Urinary bladder (tissue), 4 donors: ENCODE results near the gene PRDM2. TPM values are rescaled to one million over a fixed set of nuclear protein-coding genes. Genes with fewer than 3 reads are reported as not detected.

Experiments used
- DNase-seq: peaks from one replicate; pipeline ENCODE4 v3.0.0-alpha.2; 2015; ENCODE audit errors: extremely low spot score
- H3K27ac ChIP-seq: one replicate; pipeline ENCODE4 v1.5.1; 2013; ENCODE audit warnings: low read depth, mild to moderate bottlenecking, moderate library complexity
- H3K36me3 ChIP-seq: one replicate; pipeline ENCODE4 v1.6.1; 2013; ENCODE audit warnings: mild to moderate bottlenecking, moderate library complexity; ENCODE audit not compliant: insufficient read depth
- H3K4me1 ChIP-seq: one replicate; pipeline ENCODE4 v1.6.1; 2013; ENCODE audit warnings: mild to moderate bottlenecking, moderate library complexity; ENCODE audit not compliant: insufficient read depth
- H3K4me3 ChIP-seq: one replicate; pipeline ENCODE4 v1.5.1; 2013; ENCODE audit warnings: low read depth, low read length
- WGBS: extraction: QIAGEN DNeasy Blood & Tissue Kit; methylation state at CpG from one replicate; pipeline ENCODE4 v1.1.7; 2013; 5-methylcytosine and 5-hydroxymethylcytosine counted together
- polyA plus RNA-seq: library from polyadenylated mRNA; stranded (reverse); fragments of 200-250 nt; gene quantifications from one replicate; pipeline ENCODE4 v1.2.3, GENCODE V29; 2013
- total RNA-seq: library from RNA; depleted of rRNA; stranded (reverse); fragments of >200 nt; gene quantifications from one replicate; pipeline ENCODE4 v1.2.3, GENCODE V29; 2014
- donor health status: healthy with polysubstance abuse.
- donor health status: healthy.

The PRDM2 gene
- total and polyA plus RNA-seq, 2 donors: 31.3 to 34.2 TPM

- DNase-seq: no peak
- H3K36me3 ChIP-seq: no peaks in the 10 kb centered on the region
- no peak overlapping the region for H3K27ac ChIP-seq
- no peaks in the 10 kb centered on the region for H3K4me1 ChIP-seq
- H3K4me3 ChIP-seq: no peak overlapping the region
- WGBS: 71% methylated on average over 5 of the region's 5 CpGs
Measured at GRCh38 chr1:13732971-13733667, 33.1 kb downstream of the PRDM2 start.

- no peaks in the 10 kb centered on the region for H3K36me3 ChIP-seq
- 91% methylated on average over 1 of the region's 1 CpG for WGBS
- no peak overlapping the region for H3K27ac ChIP-seq
- H3K4me1 ChIP-seq: no peaks in the 10 kb centered on the region
- no peak overlapping the region for H3K4me3 ChIP-seq
- DNase-seq: no peak
Measured at GRCh38 chr1:13733711-13734110, 33.7 kb downstream of the PRDM2 start.

- WGBS: 76% methylated on average over 11 of the region's 11 CpGs
- no peak for DNase-seq
- no peak overlapping the region for H3K27ac ChIP-seq
- H3K4me1 ChIP-seq: no peaks in the 10 kb centered on the region
- no peak overlapping the region for H3K4me3 ChIP-seq
- H3K36me3 ChIP-seq: no peaks in the 10 kb centered on the region
Measured at GRCh38 chr1:13735168-13735930, 35.4 kb downstream of the PRDM2 start.

GRCh38 chr1:13737398-13737797, 37.4 kb downstream of the PRDM2 start:
- Histone ChIP-seq H3K36me3 (peaks cover 2% of the 10 kb centered on the region), H3K27ac (no peak overlapping the region), H3K4me3 (no peak overlapping the region), H3K4me1 (no peaks in the 10 kb centered on the region)
- DNase-seq: no peak

- Histone ChIP-seq H3K27ac (no peak overlapping the region), H3K4me3 (no peak overlapping the region), H3K4me1 (no peaks in the 10 kb centered on the region), H3K36me3 (peaks cover 2% of the 10 kb centered on the region)
- WGBS: 98% methylated on average over 3 of the region's 3 CpGs
- no peak for DNase-seq
Measured at GRCh38 chr1:13746342-13746741, 46.4 kb downstream of the PRDM2 start.

- Histone ChIP-seq H3K4me1 (no peaks in the 10 kb centered on the region), H3K36me3 (no peaks in the 10 kb centered on the region), H3K4me3 (peak overlapping the region; percentile 96), H3K27ac (peak overlapping the region; percentile 99)
- peak; percentile 93 for DNase-seq
- under 1% methylated on average over 83 of the region's 83 CpGs for WGBS
Measured at GRCh38 chr1:13748610-13749505, 48.9 kb downstream of the PRDM2 start.

- Histone ChIP-seq H3K4me1 (no peaks in the 10 kb centered on the region), H3K36me3 (no peaks in the 10 kb centered on the region), H3K27ac (peak overlapping the region; percentile 99), H3K4me3 (peak overlapping the region; percentile 96)
- no peak for DNase-seq
- under 1% methylated on average over 81 of the region's 81 CpGs for WGBS
Measured at GRCh38 chr1:13749543-13750341, 49.8 kb downstream of the PRDM2 start.

- 73% methylated on average over 5 of the region's 5 CpGs for WGBS
- H3K4me3 ChIP-seq: no peak overlapping the region
- H3K36me3 ChIP-seq: no peaks in the 10 kb centered on the region
- no peak overlapping the region for H3K27ac ChIP-seq
- DNase-seq: no peak
- no peaks in the 10 kb centered on the region for H3K4me1 ChIP-seq
Measured at GRCh38 chr1:13751458-13751871, 51.5 kb downstream of the PRDM2 start.

- 91% methylated on average over 7 of the region's 7 CpGs for WGBS
- Histone ChIP-seq H3K4me3 (no peak overlapping the region), H3K27ac (no peak overlapping the region), H3K36me3 (no peaks in the 10 kb centered on the region), H3K4me1 (no peaks in the 10 kb centered on the region)
- no peak for DNase-seq
Measured at GRCh38 chr1:13751985-13752384, 52.0 kb downstream of the PRDM2 start.

GRCh38 chr1:13752852-13753251, 52.9 kb downstream of the PRDM2 start:
- 89% methylated on average over 6 of the region's 6 CpGs for WGBS
- H3K36me3 ChIP-seq: no peaks in the 10 kb centered on the region
- no peak overlapping the region for H3K27ac ChIP-seq
- H3K4me3 ChIP-seq: no peak overlapping the region
- DNase-seq: no peak
- H3K4me1 ChIP-seq: no peaks in the 10 kb centered on the region

- no peaks in the 10 kb centered on the region for H3K4me1 ChIP-seq
Measured at GRCh38 chr1:13753636-13754402, 53.8 kb downstream of the PRDM2 start.

GRCh38 chr1:13754510-13755103, 54.6 kb downstream of the PRDM2 start:
- WGBS: 80% methylated on average over 6 of the region's 6 CpGs
- Histone ChIP-seq H3K36me3 (no peaks in the 10 kb centered on the region), H3K27ac (no peak overlapping the region), H3K4me3 (no peak overlapping the region), H3K4me1 (no peaks in the 10 kb centered on the region)
- DNase-seq: no peak

More at GRCh38 chr1:13753636-13754402, 53.8 kb downstream of the PRDM2 start:
- 80% methylated on average over 5 of the region's 5 CpGs for WGBS
- DNase-seq: no peak
- no peaks in the 10 kb centered on the region for H3K36me3 ChIP-seq
- H3K27ac ChIP-seq: no peak overlapping the region
- H3K4me3 ChIP-seq: no peak overlapping the region
